SU-DHL-6 (cell line): ENCODE data around the gene GNG8.

Experiments
- EZH2phosphoT487 ChIP-seq: fragments of 200-600 bp; sonication (generic), shearing (Covaris generic); conservative IDR thresholded peaks from 2 replicates; pipeline ENCODE4 v1.6.1; 2018; ENCODE audit warnings: mild to moderate bottlenecking, antibody characterized with exemption, low read length, moderate library complexity, mixed read lengths
- TF ChIP-seq, protein P1 (sequence below): fragments of 200-600 bp; sonication (generic); IDR thresholded peaks from one replicate; pipeline ENCODE4 v1.5.1; 2017; ENCODE audit warnings: antibody characterized with exemption, mild to moderate bottlenecking, low read length, moderate library complexity; ENCODE audit not compliant: insufficient read depth, poor library complexity, severe bottlenecking

DNA sequence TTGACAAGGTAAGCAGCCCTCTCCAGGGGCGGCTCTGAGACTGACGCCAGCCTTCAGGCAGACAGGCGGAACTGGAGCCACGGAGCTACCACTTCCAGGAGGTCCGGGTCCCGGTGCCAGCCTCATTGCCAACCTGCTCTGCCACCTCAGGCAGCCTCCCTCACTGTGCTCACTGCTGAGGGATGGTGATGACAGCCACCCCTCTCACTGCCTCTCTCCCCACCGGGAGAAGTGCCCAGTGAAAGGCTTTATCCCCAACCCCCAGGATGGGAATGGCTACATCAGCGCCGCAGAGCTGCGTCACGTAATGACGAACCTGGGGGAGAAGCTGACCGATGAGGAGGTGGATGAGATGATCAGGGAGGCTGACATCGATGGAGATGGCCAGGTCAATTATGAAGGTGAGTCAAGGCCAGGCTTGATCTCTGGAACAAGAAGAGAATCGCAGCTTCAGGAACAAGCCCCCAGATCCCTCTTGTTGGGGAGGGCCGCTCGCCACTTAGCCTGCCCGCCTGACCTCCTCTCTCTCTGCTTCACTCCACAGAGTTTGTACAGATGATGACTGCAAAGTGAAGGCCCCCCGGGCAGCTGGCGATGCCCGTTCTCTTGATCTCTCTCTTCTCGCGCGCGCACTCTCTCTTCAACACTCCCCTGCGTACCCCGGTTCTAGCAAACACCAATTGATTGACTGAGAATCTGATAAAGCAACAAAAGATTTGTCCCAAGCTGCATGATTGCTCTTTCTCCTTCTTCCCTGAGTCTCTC, 27.2 kb downstream of the GNG8 start:
- TF ChIP-seq, protein P1, sequence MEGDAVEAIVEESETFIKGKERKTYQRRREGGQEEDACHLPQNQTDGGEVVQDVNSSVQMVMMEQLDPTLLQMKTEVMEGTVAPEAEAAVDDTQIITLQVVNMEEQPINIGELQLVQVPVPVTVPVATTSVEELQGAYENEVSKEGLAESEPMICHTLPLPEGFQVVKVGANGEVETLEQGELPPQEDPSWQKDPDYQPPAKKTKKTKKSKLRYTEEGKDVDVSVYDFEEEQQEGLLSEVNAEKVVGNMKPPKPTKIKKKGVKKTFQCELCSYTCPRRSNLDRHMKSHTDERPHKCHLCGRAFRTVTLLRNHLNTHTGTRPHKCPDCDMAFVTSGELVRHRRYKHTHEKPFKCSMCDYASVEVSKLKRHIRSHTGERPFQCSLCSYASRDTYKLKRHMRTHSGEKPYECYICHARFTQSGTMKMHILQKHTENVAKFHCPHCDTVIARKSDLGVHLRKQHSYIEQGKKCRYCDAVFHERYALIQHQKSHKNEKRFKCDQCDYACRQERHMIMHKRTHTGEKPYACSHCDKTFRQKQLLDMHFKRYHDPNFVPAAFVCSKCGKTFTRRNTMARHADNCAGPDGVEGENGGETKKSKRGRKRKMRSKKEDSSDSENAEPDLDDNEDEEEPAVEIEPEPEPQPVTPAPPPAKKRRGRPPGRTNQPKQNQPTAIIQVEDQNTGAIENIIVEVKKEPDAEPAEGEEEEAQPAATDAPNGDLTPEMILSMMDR: no peak
- no peak for TF ChIP-seq EZH2phosphoT487
